ENCODE results near the gene TENT5C. TPM values are rescaled to one million over a fixed set of nuclear protein-coding genes. Genes with fewer than 3 reads are reported as not detected.

TENT5C gene
- total and polyA plus RNA-seq, 9 of the 15 experiments (the other 6 are each of a cell fraction or from before 2014, with no cell fraction given), result 1.8 to 7.7 (median 4.0) TPM

GRCh38 chr1:117613249-117613968 lies 7.6 kb downstream of the TENT5C start (continued):
- TF ChIP-seq SMARCB1 (IDR thresholded peaks at IDR 0.05; ENCODE audit: insufficient read length, low read depth), result no peak
- TF ChIP-seq ZNF398 (CRISPR knock-in tag; IDR thresholded peaks at IDR 0.05), result no peak
- 0 out of 2 replicates have a peak, but pooled peaks have one; percentile 44 for TF ChIP-seq CLOCK (CRISPR knock-in tag; IDR thresholded peaks at IDR 0.05; ENCODE audit: borderline replicate concordance)
- TF ChIP-seq TCF15 (CRISPR knock-in tag; IDR thresholded peaks at IDR 0.05), result 0 out of 2 replicates have a peak, but pooled peaks have one; percentile 35
- no peak for TF ChIP-seq CSDE1 (IDR thresholded peaks at IDR 0.05)
- TF ChIP-seq KLF13 (tag; IDR thresholded peaks at IDR 0.05; ENCODE audit: borderline replicate concordance, low read depth), result no peak
- no peak for TF ChIP-seq NR0B1 (IDR thresholded peaks at IDR 0.05; ENCODE audit: partially characterized antibody)
- TF ChIP-seq CHD4 (IDR thresholded peaks at IDR 0.05; ENCODE audit: insufficient read depth, insufficient replicate concordance, low read depth, low read length, poor library complexity, severe bottlenecking), result no peak
- TF ChIP-seq ZNF24 (IDR thresholded peaks at IDR 0.05), result peak; percentile 97
- TF ChIP-seq ATF4 (CRISPR knock-in tag; IDR thresholded peaks at IDR 0.05), result 0 out of 2 replicates have a peak, but pooled peaks have one; percentile 28
- TF ChIP-seq CBX1 (IDR thresholded peaks at IDR 0.05; ENCODE audit: low read depth), result 0 out of 2 replicates have a peak, but pooled peaks have one; percentile 60
- peak in 1 of 3 experiments; percentile 61; a peak in 1 of 6 replicates for TF ChIP-seq ZBTB11 (CRISPR knock-in tag; IDR thresholded peaks at IDR 0.05)

Data from K562 (cell line).